Measurements from ENCODE around the gene MYH15. TPM values are rescaled to one million over a fixed set of nuclear protein-coding genes. Genes with fewer than 3 reads are reported as not detected.

The MYH15 gene
- total RNA-seq, 1 donor from 2014 or later, result 0.23 TPM

- no peak overlapping the region for H3K27ac Mint-ChIP-seq (ENCODE audit: unreplicated experiment)
- no peaks in the 10 kb centered on the region for H3K36me3 Mint-ChIP-seq (ENCODE audit: low read depth, unreplicated experiment)
- DNase-seq (ENCODE audit: low spot score), result peak; percentile 40
- peak; percentile 79 for TF ChIP-seq CTCF (IDR thresholded peaks at IDR 0.05; ENCODE audit: unreplicated experiment)
- no peaks in the 10 kb centered on the region for H3K9me3 Mint-ChIP-seq (ENCODE audit: unreplicated experiment)
- H3K27me3 Mint-ChIP-seq (ENCODE audit: unreplicated experiment), result peaks cover 1% of the 10 kb centered on the region
- H3K4me3 Mint-ChIP-seq (ENCODE audit: unreplicated experiment), result no peak overlapping the region
- H3K4me1 Mint-ChIP-seq (ENCODE audit: unreplicated experiment), result no peaks in the 10 kb centered on the region
Observed at GRCh38 chr3:108489776-108490175, 20.6 kb downstream of the MYH15 start.

DNA sequence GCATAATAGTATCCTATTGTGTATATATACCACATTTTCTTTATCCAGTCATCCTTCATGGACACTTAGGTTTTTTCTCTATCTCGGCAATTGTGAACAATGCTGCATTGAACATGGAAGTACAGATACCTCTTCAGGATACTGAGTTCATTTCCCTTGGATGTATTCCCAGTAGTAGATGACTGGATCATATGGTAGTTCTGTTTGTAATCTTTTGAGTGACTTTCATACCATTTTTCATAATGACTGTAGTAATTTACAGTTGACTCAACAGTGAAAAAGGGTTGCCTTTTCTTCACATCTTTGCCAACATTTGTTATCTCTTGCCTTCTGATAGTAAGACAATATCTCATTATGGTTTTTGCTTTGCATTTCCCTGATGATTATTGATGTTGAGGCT is 21.8 kb downstream of the MYH15 start:
- DNase-seq (ENCODE audit: low spot score), result no peak
- Mint-ChIP-seq H3K27me3 (ENCODE audit: unreplicated experiment) (no peaks in the 10 kb centered on the region), H3K9me3 (ENCODE audit: unreplicated experiment) (no peaks in the 10 kb centered on the region), H3K27ac (ENCODE audit: unreplicated experiment) (no peak overlapping the region), H3K4me1 (ENCODE audit: unreplicated experiment) (no peaks in the 10 kb centered on the region), H3K4me3 (ENCODE audit: unreplicated experiment) (no peak overlapping the region), H3K36me3 (ENCODE audit: low read depth, unreplicated experiment) (no peaks in the 10 kb centered on the region)
- TF ChIP-seq CTCF (IDR thresholded peaks at IDR 0.05; ENCODE audit: unreplicated experiment), result no peak

DNA sequence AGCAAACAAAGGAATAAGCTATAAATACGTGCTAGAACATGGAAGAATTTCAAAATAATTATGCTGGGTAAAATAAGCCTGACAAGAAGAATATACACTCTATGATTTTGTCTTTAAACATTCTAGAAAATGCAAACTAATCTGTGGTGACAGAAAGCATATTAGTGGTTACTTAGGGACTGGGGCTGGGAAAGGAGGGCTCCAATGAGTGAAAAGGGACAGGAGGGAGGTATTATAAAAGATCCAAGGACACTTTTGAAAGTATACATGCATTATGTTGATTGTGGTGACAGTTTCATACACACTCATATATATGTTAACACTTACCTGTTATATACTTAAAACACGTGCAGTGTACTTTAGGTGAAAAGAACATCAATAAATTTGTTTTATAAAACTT is 23.0 kb downstream of the MYH15 start:
- Mint-ChIP-seq H3K9me3 (ENCODE audit: unreplicated experiment) (no peaks in the 10 kb centered on the region), H3K27ac (ENCODE audit: unreplicated experiment) (no peak overlapping the region), H3K4me1 (ENCODE audit: unreplicated experiment) (no peaks in the 10 kb centered on the region), H3K36me3 (ENCODE audit: low read depth, unreplicated experiment) (no peaks in the 10 kb centered on the region), H3K27me3 (ENCODE audit: unreplicated experiment) (no peaks in the 10 kb centered on the region), H3K4me3 (ENCODE audit: unreplicated experiment) (no peak overlapping the region)
- TF ChIP-seq CTCF (IDR thresholded peaks at IDR 0.05; ENCODE audit: unreplicated experiment), result no peak
- DNase-seq (ENCODE audit: low spot score), result no peak

- Mint-ChIP-seq H3K9me3 (ENCODE audit: unreplicated experiment) (no peaks in the 10 kb centered on the region), H3K36me3 (ENCODE audit: low read depth, unreplicated experiment) (no peaks in the 10 kb centered on the region), H3K4me3 (ENCODE audit: unreplicated experiment) (no peak overlapping the region), H3K4me1 (ENCODE audit: unreplicated experiment) (no peaks in the 10 kb centered on the region), H3K27ac (ENCODE audit: unreplicated experiment) (no peak overlapping the region), H3K27me3 (ENCODE audit: unreplicated experiment) (no peaks in the 10 kb centered on the region)
- DNase-seq (ENCODE audit: low spot score), result no peak
- no peak for TF ChIP-seq CTCF (IDR thresholded peaks at IDR 0.05; ENCODE audit: unreplicated experiment)
Observed at GRCh38 chr3:108486941-108487340, 23.5 kb downstream of the MYH15 start.

- Mint-ChIP-seq H3K9me3 (ENCODE audit: unreplicated experiment) (no peaks in the 10 kb centered on the region), H3K4me3 (ENCODE audit: unreplicated experiment) (no peak overlapping the region), H3K27me3 (ENCODE audit: unreplicated experiment) (no peaks in the 10 kb centered on the region), H3K27ac (ENCODE audit: unreplicated experiment) (no peak overlapping the region), H3K4me1 (ENCODE audit: unreplicated experiment) (no peaks in the 10 kb centered on the region), H3K36me3 (ENCODE audit: low read depth, unreplicated experiment) (no peaks in the 10 kb centered on the region)
- DNase-seq (ENCODE audit: low spot score), result no peak
- TF ChIP-seq CTCF (IDR thresholded peaks at IDR 0.05; ENCODE audit: unreplicated experiment), result no peak
Observed at GRCh38 chr3:108486338-108486737, 24.1 kb downstream of the MYH15 start.
